Measurements from ENCODE around the gene RASGRF1. TPM values are rescaled to one million over a fixed set of nuclear protein-coding genes. Genes with fewer than 3 reads are reported as not detected.
"Not testable (repeated sequence)": the region's sequence is repeated elsewhere in the genome, so short reads cannot be mapped to it uniquely, and the experiment has no call there.

The RASGRF1 gene
- total RNA-seq, 1 experiment from 2014 or later: not detected

GRCh38 chr15:79115986-79116665 is 25.5 kb upstream of the RASGRF1 start:
- H3K4me3 ChIP-seq (ENCODE audit: low read length): no peak overlapping the region
- intact Hi-C loops (cut with micrococcal nuclease): no loop called here
- H3K36me3 ChIP-seq (ENCODE audit: low read depth, low read length): no peaks in the 10 kb centered on the region
- no peaks in the 10 kb centered on the region for H3K79me2 ChIP-seq (ENCODE audit: low read length)
- CTCF ChIA-PET: no interaction called here
- no peaks in the 10 kb centered on the region for H4K20me1 ChIP-seq (ENCODE audit: low read length)
- DNase-seq: no peak
- H3F3A ChIP-seq (ENCODE audit: low read length, unreplicated experiment): no peaks in the 10 kb centered on the region
- H3K9ac ChIP-seq (ENCODE audit: low read length): no peak overlapping the region
- no peaks in the 10 kb centered on the region for H3K4me1 ChIP-seq (ENCODE audit: insufficient read depth, low read length)
- POLR2A ChIA-PET (ENCODE audit: unreplicated experiment): no interaction called here
- no peak for TF ChIP-seq EZH2phosphoT487 (IDR thresholded peaks at IDR 0.05; ENCODE audit: borderline replicate concordance, low read length)
- no peak for TF ChIP-seq CTCF (conservative IDR thresholded peaks at IDR 0.05; ENCODE audit: low read depth, low read length)
- no peak for TF ChIP-seq EZH2 (IDR thresholded peaks at IDR 0.05; ENCODE audit: low read length, unreplicated experiment)
- H3K9me2 ChIP-seq (replicated peaks; ENCODE audit: low read length): no peaks in the 10 kb centered on the region
- no peak overlapping the region for H3K27ac ChIP-seq (ENCODE audit: low read length)
- BruUV-seq (replicated peaks): no TSS peak
- no peak overlapping the region for H3K4me2 ChIP-seq (ENCODE audit: low read length)
- ATAC-seq: no peak
- H3K9me3 ChIP-seq (ENCODE audit: low read length): no peaks in the 10 kb centered on the region
- no peak overlapping the region for H2AFZ ChIP-seq (ENCODE audit: low read length)
- H3K27me3 ChIP-seq (ENCODE audit: low read length): peaks cover 37% of the 10 kb centered on the region

GRCh38 chr15:79113831-79114230 is 23.3 kb upstream of the RASGRF1 start:
- no peaks in the 10 kb centered on the region for H3K79me2 ChIP-seq (ENCODE audit: low read length)
- no peak overlapping the region for H3K27ac ChIP-seq (ENCODE audit: low read length)
- no peaks in the 10 kb centered on the region for H3K9me2 ChIP-seq (replicated peaks; ENCODE audit: low read length)
- CTCF ChIA-PET: no interaction called here
- POLR2A ChIA-PET (ENCODE audit: unreplicated experiment): no interaction called here
- H3K36me3 ChIP-seq (ENCODE audit: low read depth, low read length): no peaks in the 10 kb centered on the region
- no TSS peak for BruUV-seq (replicated peaks)
- no peak for TF ChIP-seq CTCF (conservative IDR thresholded peaks at IDR 0.05; ENCODE audit: low read depth, low read length)
- no peak for TF ChIP-seq EZH2phosphoT487 (IDR thresholded peaks at IDR 0.05; ENCODE audit: borderline replicate concordance, low read length)
- TF ChIP-seq EZH2 (IDR thresholded peaks at IDR 0.05; ENCODE audit: low read length, unreplicated experiment): no peak
- no peaks in the 10 kb centered on the region for H4K20me1 ChIP-seq (ENCODE audit: low read length)
- no peak overlapping the region for H3K4me3 ChIP-seq (ENCODE audit: low read length)
- no peaks in the 10 kb centered on the region for H3F3A ChIP-seq (ENCODE audit: low read length, unreplicated experiment)
- H3K4me1 ChIP-seq (ENCODE audit: insufficient read depth, low read length): no peaks in the 10 kb centered on the region
- H3K4me2 ChIP-seq (ENCODE audit: low read length): no peak overlapping the region
- ATAC-seq (no peak), DNase-seq (no peak)
- H3K9ac ChIP-seq (ENCODE audit: low read length): no peak overlapping the region
- no peaks in the 10 kb centered on the region for H3K9me3 ChIP-seq (ENCODE audit: low read length)
- H2AFZ ChIP-seq (ENCODE audit: low read length): no peak overlapping the region
- peaks cover 37% of the 10 kb centered on the region for H3K27me3 ChIP-seq (ENCODE audit: low read length)
- intact Hi-C loops (cut with micrococcal nuclease): no loop called here

GRCh38 chr15:79111404-79111803 is 20.8 kb upstream of the RASGRF1 start:
- H4K20me1 ChIP-seq (ENCODE audit: low read length); BruUV-seq (replicated peaks); intact Hi-C loops (cut with micrococcal nuclease); POLR2A ChIA-PET (ENCODE audit: unreplicated experiment); H3K9me2 ChIP-seq (replicated peaks; ENCODE audit: low read length); H3K9me3 ChIP-seq (ENCODE audit: low read length); H3K4me3 ChIP-seq (ENCODE audit: low read length); H3F3A ChIP-seq (ENCODE audit: low read length, unreplicated experiment); H2AFZ ChIP-seq (ENCODE audit: low read length); H3K27ac ChIP-seq (ENCODE audit: low read length); DNase-seq; H3K4me1 ChIP-seq (ENCODE audit: insufficient read depth, low read length); H3K79me2 ChIP-seq (ENCODE audit: low read length); ATAC-seq; H3K9ac ChIP-seq (ENCODE audit: low read length); CTCF ChIA-PET; H3K4me2 ChIP-seq (ENCODE audit: low read length); H3K36me3 ChIP-seq (ENCODE audit: low read depth, low read length): not testable (repeated sequence)
- H3K27me3 ChIP-seq (ENCODE audit: low read length): peaks cover 27% of the 10 kb centered on the region
